Activated CD4-positive, alpha-beta T cell treated with anti-CD3 and anti-CD28 coated beads, Interleukin-2, Interleukin-6, amounts not matched to agents 100 ng/mL and 50 ng/mL, durations not matched to agents 16 hours and 8 hours (primary cell): ENCODE measurements around the gene SLF1.
A peak's percentile ranks its signal among the peaks of the same experiment; 100 is the strongest.

ENCODE experiments used
- DNase-seq: peaks from one replicate; pipeline ENCODE4 v3.0.0-alpha.2; 2020

The SLF1 gene

DNA sequence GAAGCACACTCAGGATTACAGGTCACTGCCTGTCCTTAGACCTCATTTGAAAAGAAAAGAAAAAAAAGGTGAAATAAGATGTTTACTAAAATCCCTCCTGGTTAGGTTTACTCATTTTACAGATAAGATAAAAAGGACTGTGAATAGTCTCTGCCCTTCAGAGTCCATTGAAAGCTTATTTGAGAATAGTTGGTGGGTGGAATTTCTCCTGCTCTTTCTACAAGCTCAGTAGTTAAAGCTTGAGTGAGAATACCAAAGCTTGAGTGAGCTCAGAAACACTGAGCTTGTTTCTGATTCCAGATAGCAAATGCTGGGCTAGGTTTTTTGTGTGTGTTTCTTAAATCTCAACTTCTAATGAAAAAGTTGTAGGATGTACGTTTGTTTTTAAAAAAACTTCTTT is 106.7 kb downstream of the SLF1 start:
- no peak for DNase-seq

DNA sequence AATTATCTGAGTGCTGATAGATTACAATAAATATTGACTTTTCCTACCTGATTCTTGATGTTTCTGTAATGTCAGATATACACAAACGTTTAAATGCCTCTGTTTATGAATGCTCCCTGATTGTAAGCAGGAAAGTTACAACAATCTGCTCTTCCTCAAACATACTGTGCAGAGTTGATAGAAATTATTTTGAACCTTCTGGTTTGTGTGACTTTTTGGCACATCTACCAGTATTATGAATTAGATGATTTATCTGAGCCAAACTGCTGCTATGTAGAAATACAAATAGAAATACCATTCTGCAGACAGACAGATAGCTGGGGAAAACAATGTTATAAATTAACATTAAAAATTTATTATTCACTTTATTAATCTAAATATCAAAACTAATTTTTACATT is 113.0 kb downstream of the SLF1 start:
- DNase-seq, result no peak

DNA sequence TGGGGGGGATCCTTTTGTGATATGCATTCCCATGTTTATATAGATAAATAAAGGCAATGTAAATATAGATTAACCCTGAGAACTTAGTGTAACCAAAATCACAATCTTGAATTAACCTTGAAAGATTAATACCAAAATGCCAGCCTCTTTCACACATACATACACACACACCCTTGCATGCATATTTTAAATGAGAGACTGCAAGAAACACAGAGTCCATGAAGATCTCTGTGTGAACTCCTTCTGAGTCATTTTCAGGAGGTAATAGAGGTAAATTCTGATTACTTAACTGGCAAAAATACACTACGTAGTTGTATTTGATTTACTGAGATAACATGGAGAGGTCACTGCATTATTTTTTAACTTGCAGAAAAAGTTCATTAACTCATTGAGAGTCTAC is 118.0 kb downstream of the SLF1 start:
- no peak for DNase-seq

DNA sequence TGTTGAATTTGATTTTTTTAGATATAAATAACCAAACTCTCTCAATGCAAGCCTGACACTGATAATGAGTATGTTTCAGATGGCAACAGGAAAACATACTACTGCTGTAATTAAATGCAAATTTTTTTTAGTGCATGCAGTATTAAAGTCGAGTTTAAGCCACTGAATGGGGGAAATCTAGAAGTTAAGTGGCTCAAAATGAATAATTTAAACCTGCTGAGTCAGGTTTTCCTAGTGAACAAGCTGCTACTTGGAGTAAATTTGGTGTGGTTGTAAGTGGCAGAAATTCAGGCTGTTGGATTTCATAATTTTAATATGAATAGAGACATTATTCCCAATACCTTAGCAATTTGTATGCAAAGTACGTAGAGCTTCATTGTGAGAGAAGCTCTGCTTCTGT is 121.8 kb downstream of the SLF1 start:
- DNase-seq, result no peak

DNA sequence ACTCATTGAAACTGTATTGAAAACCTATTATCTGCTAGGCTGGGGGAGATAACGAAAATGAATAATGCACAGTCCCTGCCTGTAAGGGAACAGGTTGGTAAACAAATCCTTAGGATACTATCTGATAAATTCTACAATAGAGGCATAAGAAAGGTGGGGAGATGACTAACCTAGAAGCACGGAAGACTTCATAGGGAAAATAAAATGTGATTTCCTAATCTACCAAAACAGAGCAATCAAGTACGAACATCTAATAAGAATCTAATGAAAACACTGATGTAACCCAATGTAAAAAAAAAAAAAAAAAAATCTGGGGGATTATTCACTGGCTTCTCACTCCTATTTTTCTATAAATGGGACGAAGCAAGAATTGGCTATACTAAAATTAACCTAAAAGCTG is 124.4 kb downstream of the SLF1 start:
- no peak for DNase-seq

DNA sequence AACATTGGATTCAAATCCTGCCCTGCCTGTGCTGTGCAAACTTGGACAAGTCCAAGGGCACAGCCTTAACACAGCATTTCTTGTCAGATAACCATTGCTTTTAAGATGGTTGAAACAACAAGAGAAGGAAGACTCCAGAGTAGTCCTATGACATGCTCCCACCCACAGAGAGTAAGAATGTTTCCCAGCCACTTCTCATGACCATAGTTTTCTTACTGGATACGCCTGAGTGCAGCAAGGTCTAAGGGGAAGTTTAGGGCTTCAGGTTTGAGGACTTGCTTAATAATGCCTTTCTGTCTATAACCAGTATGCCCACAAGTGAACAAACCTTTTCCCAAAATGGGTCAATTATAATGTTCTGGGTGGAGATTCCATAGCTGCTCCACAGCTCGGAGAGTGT is 126.4 kb downstream of the SLF1 start:
- DNase-seq, result no peak

DNA sequence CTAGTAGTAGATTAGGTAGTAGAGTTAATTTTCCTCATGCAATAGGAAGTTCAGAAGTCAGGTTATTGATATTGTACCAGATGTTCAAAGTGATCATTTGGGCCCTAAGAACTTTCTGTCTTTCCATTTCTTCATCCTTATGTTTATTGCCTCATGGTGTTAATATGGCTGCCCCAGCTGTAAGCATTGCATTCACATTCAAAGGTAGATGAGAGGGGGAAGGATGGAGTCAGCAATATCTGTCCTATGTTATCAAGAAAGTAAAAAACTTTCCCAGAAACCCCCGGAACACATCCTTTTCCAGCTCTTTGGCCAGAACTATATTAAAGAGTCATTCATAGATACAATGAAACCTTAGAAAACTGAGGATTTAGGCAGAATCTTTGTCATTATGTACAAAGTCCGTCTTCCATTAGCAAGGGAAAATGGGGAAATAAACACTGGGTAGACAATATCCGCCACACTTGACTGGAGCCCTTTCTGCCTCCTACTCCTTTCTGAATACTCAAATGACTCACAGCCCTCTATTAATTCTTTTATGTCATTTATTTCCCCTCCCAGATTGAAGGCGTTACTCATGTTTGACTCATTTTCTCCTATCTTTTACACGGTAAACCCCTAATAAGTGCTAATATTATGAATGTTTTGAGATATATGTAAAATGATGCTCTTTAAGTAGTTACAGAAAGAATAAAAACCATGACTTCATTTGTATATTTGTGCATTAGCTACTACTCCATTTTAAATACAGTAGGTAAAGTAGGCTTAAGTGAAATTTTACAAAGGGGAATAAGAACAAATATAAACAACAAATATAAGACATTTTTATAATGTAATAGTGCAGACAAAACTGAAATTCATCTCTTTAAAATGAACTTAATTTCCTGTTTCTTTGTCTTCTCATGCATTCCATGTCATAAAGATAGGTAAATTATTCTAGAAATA is 127.6 kb downstream of the SLF1 start:
- DNase-seq, result peak; percentile 6

DNA sequence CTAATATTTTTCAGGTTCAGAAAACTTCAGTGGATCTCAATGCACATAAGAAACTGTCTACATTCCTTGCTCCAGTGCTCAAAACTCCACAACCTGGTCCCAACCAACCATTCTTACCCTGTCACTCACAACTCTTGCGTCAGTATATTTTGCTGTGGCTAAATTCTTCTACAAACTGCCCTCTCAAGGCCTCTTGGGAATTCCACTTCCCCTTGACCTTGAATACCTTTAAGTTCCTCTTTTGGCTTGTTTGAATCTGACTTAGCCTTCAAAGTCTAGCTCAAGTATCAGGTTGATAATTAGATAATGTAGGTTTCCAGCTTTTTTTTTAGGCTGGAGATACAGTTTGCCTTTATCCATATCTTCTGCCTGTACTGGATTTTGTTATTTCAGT is 128.3 kb downstream of the SLF1 start:
- no peak for DNase-seq
